Activated B cell treated with CpG ODN at 0.5 μM for 24 hours (primary cell): ENCODE measurements around the gene TAOK3. TPM values are rescaled to one million over a fixed set of nuclear protein-coding genes. Genes with fewer than 3 reads are reported as not detected.

ENCODE experiments used
- ATAC-seq: fragments of 200-7000 bp; cut with Tn5 transposase; one replicate; pipeline ENCODE4 v1.10.0; 2021; ENCODE audit warnings: low read depth, mild to moderate bottlenecking, moderate library complexity
- CTCF ChIA-PET: fragments of 350-600 bp; sonication (Branson Sonifier 250); formaldehyde crosslinking; loops from one replicate; lab custom pipeline; 2021; ENCODE audit warnings: antibody characterized with exemption; lab: Charles Lee
- POLR2A ChIA-PET: fragments of 350-600 bp; sonication (Branson Sonifier 250); formaldehyde crosslinking; loops from one replicate; lab custom pipeline; 2021; ENCODE audit warnings: antibody characterized with exemption; lab: Charles Lee
- DNase-seq: peaks from one replicate; pipeline ENCODE4 v3.0.0; 2022
- H3K27ac Mint-ChIP-seq: one replicate; pipeline ENCODE4 v1.8.0; 2020; ENCODE audit warnings: mixed read lengths
- H3K27me3 Mint-ChIP-seq: one replicate; pipeline ENCODE4 v1.8.0; 2021; ENCODE audit warnings: mixed read lengths
- H3K36me3 Mint-ChIP-seq: one replicate; pipeline ENCODE4 v1.8.0; 2021; ENCODE audit warnings: low read depth, mixed read lengths
- H3K4me1 Mint-ChIP-seq: one replicate; pipeline ENCODE4 v1.8.0; 2021; ENCODE audit warnings: mixed read lengths
- H3K4me3 Mint-ChIP-seq: one replicate; pipeline ENCODE4 v1.8.0; 2020; ENCODE audit warnings: mild to moderate bottlenecking, mixed read lengths
- H3K9me3 Mint-ChIP-seq: one replicate; pipeline ENCODE4 v1.8.0; 2020; ENCODE audit warnings: mixed read lengths
- CTCF ChIP-seq: fragments of 200-600 bp; IDR thresholded peaks from one replicate; pipeline ENCODE4 v1.8.0; 2022; ENCODE audit warnings: antibody characterized with exemption, mild to moderate bottlenecking
- intact Hi-C: fragments of 100-400 bp; cut with micrococcal nuclease; formaldehyde crosslinking; loops from one replicate; pipeline ENCODE4 v1.15.1; 2024
- total RNA-seq: library from RNA; stranded (reverse); gene quantifications from 2 replicates; pipeline ENCODE4 v1.2.3, GENCODE V29; 2022

The TAOK3 gene
- total RNA-seq, 1 donor from 2014 or later = 86.9 TPM

- Mint-ChIP-seq H3K4me3 (no peak overlapping the region), H3K36me3 (no peaks in the 10 kb centered on the region), H3K27me3 (peaks cover 10% of the 10 kb centered on the region), H3K27ac (no peak overlapping the region), H3K4me1 (peaks cover 5% of the 10 kb centered on the region), H3K9me3 (no peaks in the 10 kb centered on the region)
- no peak for TF ChIP-seq CTCF
- intact Hi-C loops = no loop called here
- no peak for ATAC-seq
- ChIA-PET POLR2A (no interaction called here), CTCF (no interaction called here)
- no peak for DNase-seq
These were observed 263.6 kb downstream of the TAOK3 start for GRCh38 chr12:118109088-118109487.

DNA sequence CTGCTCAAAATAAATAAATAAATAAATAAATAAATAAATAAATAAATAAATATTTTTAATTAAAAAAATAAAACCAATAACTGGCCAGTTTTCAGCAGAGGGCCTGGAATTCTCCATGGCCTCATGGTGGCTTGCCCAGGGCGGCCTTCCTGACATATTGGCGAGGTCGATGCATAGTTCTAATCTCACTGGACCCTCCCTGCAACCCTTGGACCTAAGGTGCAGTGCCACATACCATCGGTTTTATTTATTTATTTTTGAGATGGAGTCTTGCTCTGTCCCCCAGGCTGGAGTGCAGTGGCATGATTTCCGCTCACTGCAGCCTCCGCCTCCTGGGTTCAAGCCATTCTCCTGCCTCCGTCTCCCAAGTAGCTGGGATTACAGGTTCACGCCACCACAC is 265.0 kb downstream of the TAOK3 start:
- H3K36me3 Mint-ChIP-seq = no peaks in the 10 kb centered on the region
- no peak for DNase-seq
- ChIA-PET POLR2A (no interaction called here), CTCF (no interaction called here)
- H3K27ac Mint-ChIP-seq = no peak overlapping the region
- H3K4me1 Mint-ChIP-seq = peaks cover 9% of the 10 kb centered on the region
- ATAC-seq = no peak
- no peak for TF ChIP-seq CTCF
- H3K4me3 Mint-ChIP-seq = no peak overlapping the region
- H3K27me3 Mint-ChIP-seq = peaks cover 14% of the 10 kb centered on the region
- intact Hi-C loops = no loop called here
- H3K9me3 Mint-ChIP-seq = no peaks in the 10 kb centered on the region

DNA sequence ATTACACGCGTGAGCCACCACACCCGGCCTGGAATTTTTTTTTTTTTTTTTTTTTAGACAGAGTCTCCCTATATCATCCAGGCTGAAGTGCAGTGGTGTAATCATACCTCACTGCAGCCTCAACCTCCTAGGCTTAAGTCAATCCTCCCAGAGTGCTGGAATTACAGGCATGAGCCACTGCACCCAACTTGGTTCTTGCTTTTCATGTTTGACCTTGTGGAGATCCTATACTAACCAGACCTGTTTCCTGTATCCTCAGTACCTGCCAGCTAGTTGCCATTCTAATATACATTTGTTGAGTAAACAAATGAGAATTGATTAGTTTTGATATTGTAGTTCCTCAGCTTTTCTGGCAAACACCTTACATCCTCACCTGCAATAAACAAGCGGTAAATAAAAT is 265.7 kb downstream of the TAOK3 start:
- Mint-ChIP-seq H3K36me3 (no peaks in the 10 kb centered on the region), H3K27me3 (peaks cover 15% of the 10 kb centered on the region), H3K4me3 (no peak overlapping the region), H3K4me1 (peaks cover 9% of the 10 kb centered on the region), H3K9me3 (no peaks in the 10 kb centered on the region), H3K27ac (no peak overlapping the region)
- no peak for TF ChIP-seq CTCF
- intact Hi-C loops = no loop called here
- no peak for ATAC-seq
- CTCF ChIA-PET = no interaction called here
- no peak for DNase-seq
- POLR2A ChIA-PET = no interaction called here

GRCh38 chr12:118103601-118104382 is 268.9 kb downstream of the TAOK3 start, which contains the start of gene VSIG10:
Gene VSIG10, minus strand, starts transcription at chr12:118104011. Its CDS starts 340 bp downstream, at chr12:118103671.
- Mint-ChIP-seq H3K27me3 (peaks cover 21% of the 10 kb centered on the region), H3K4me3 (peak within 1 kb of the TSS; percentile 84), H3K9me3 (no peaks in the 10 kb centered on the region), H3K27ac (no peak within 1 kb of the TSS), H3K4me1 (peaks cover 9% of the 10 kb centered on the region), H3K36me3 (no peaks in the 10 kb centered on the region)
- ATAC-seq (peak; percentile 82), DNase-seq (peak; percentile 29)
- TF ChIP-seq CTCF = no peak
- ChIA-PET CTCF (no interaction called here), POLR2A (interaction anchor here (0.7 to 1.1 kb wide), 3 partner anchors 8 to 43 kb away, joined by 3 to 18 read pairs (median 6); partner anchors contain the start of genes PEBP1 and WSB2)
- intact Hi-C loops = loop anchor here (1.0 to 2.0 kb wide), 2 partner anchors 33 to 41 kb away; partner anchors contain the start of gene PEBP1

DNA sequence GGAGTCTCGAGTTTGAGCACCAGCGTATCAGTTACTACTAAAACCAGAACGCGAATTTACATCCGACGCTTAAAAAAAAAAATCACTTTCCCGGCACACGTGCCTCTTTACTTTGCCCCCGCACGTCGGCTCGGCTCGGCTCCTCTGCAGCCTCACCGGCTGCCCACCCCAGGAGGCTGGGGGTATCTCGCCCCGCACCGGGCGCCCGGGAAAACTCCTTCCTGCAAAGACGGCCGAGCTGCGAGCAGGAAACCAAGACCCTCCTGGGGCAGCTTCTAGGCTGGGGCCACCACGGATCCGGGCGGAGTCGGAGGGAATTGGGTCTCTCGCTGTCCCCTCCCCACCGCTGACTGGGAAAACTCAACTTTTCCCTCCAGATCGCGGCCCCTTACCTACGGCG is 269.5 kb downstream of the TAOK3 start:
- no peak for TF ChIP-seq CTCF
- H3K27me3 Mint-ChIP-seq = peaks cover 21% of the 10 kb centered on the region
- no peaks in the 10 kb centered on the region for H3K36me3 Mint-ChIP-seq
- peak overlapping the region; percentile 84 for H3K4me3 Mint-ChIP-seq
- H3K4me1 Mint-ChIP-seq = peaks cover 9% of the 10 kb centered on the region
- no peaks in the 10 kb centered on the region for H3K9me3 Mint-ChIP-seq
- DNase-seq (peak; percentile 18), ATAC-seq (no peak)
- intact Hi-C loops = no loop called here
- no peak overlapping the region for H3K27ac Mint-ChIP-seq
- ChIA-PET POLR2A (interaction anchor here (0.7 to 1.1 kb wide), 2 partner anchors 41 to 42 kb away, joined by 3 to 18 read pairs; partner anchors contain the start of gene WSB2), CTCF (no interaction called here)
